ENCODE data around the gene HSFX4.
"Not testable (repeated sequence)": the region's sequence is repeated elsewhere in the genome, so short reads cannot be mapped to it uniquely, and the experiment has no call there.

DNA sequence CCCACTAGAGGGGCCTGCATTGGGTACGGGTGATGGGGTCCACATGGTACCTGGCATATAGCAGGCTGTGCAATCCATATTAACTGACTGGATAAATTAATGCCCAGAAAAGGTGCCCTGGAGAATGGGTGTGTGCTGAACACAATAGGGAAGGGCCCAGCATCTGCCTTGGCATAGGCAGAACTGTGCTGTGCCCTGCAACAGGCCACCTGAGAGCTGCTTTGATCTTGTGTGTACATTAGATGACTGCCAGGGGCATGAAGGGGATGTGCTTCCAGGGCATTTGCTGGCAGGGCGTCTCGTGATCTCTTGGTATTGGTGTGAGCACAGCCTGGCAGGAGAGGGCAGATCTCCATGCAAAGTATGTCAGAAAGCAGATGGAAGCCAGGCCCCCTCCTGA, 17.6 kb downstream of the HSFX4 start:
- TF ChIP-seq GATA2 (CRISPR knock-in tag; IDR thresholded peaks at IDR 0.05); CTCF (IDR thresholded peaks at IDR 0.05 in 2 of 3, conservative IDR thresholded peaks at IDR 0.05 in 1 of 3; ENCODE audit: insufficient read depth in 2 of 3, low read depth in 1 of 3, low read length in 3 of 3); ILF3 (IDR thresholded peaks at IDR 0.05; ENCODE audit: borderline replicate concordance); JUN (IDR thresholded peaks at IDR 0.05; ENCODE audit: borderline replicate concordance, low read depth, low read length); JUN (CRISPR knock-in tag; IDR thresholded peaks at IDR 0.05; ENCODE audit: borderline replicate concordance); RAD51 (IDR thresholded peaks at IDR 0.05; ENCODE audit: borderline replicate concordance, low read depth); STAT5B (CRISPR knock-in tag; IDR thresholded peaks at IDR 0.05); ELF1 (tag; IDR thresholded peaks at IDR 0.05); NFYB (IDR thresholded peaks at IDR 0.05; ENCODE audit: extremely low read depth, insufficient read length); BACH1 (tag; IDR thresholded peaks at IDR 0.05): not testable (repeated sequence)
- TF ChIP-seq, protein P1, sequence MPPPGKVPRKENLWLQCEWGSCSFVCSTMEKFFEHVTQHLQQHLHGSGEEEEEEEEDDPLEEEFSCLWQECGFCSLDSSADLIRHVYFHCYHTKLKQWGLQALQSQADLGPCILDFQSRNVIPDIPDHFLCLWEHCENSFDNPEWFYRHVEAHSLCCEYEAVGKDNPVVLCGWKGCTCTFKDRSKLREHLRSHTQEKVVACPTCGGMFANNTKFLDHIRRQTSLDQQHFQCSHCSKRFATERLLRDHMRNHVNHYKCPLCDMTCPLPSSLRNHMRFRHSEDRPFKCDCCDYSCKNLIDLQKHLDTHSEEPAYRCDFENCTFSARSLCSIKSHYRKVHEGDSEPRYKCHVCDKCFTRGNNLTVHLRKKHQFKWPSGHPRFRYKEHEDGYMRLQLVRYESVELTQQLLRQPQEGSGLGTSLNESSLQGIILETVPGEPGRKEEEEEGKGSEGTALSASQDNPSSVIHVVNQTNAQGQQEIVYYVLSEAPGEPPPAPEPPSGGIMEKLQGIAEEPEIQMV (tag; conservative IDR thresholded peaks at IDR 0.05; ENCODE audit: low read depth) = not testable (repeated sequence)

All from K562 (cell line).